DND-41 (cell line): ENCODE measurements around the gene MIGA2.

Experiments
- CTCF ChIP-seq: IDR thresholded peaks from 2 replicates; pipeline ENCODE4 v1.5.1; 2012; ENCODE audit warnings: borderline replicate concordance, low read length, moderate library complexity, mild to moderate bottlenecking; ENCODE audit not compliant: poor library complexity, severe bottlenecking; ENCODE audit errors: extremely low read depth
- EZH2 ChIP-seq: IDR thresholded peaks from 3 replicates; pipeline ENCODE4 v1.6.1; 2012; ENCODE audit warnings: borderline replicate concordance, low read depth, mild to moderate bottlenecking, moderate library complexity, low read length, inconsistent platforms; ENCODE audit not compliant: severe bottlenecking

- TF ChIP-seq CTCF: no peak
- TF ChIP-seq EZH2: no peak
Measured at GRCh38 chr9:129108805-129109536, 72.5 kb downstream of the MIGA2 start.
